WTC11 (cell line): ENCODE data around the gene PPM1N. TPM values are rescaled to one million over a fixed set of nuclear protein-coding genes. Genes with fewer than 3 reads are reported as not detected.

ENCODE experiments used
- ATAC-seq: fragments of 200-7000 bp; cut with Tn5 transposase; 2 replicates; pipeline ENCODE4 v1.10.0; 2021; ENCODE audit warnings: mild to moderate bottlenecking, moderate library complexity
- CTCF ChIA-PET: fragments of 300-600 bp; sonication (Branson Sonifier 250); formaldehyde crosslinking; loops from one replicate; lab custom pipeline; 2021; ENCODE audit warnings: antibody characterized with exemption; lab: Charles Lee
- POLR2A ChIA-PET: fragments of 350-600 bp; sonication (Branson Sonifier 250); formaldehyde crosslinking; loops from one replicate; lab custom pipeline; 2021; ENCODE audit warnings: antibody characterized with exemption; lab: Charles Lee
- DNase-seq: peaks from one replicate; pipeline ENCODE4 v3.0.0; 2021; ENCODE audit warnings: low spot score
- H3K27ac Mint-ChIP-seq: 2 replicates; pipeline ENCODE4 v1.8.0; 2021; ENCODE audit warnings: mixed read lengths
- H3K27me3 Mint-ChIP-seq: 2 replicates; pipeline ENCODE4 v1.8.0; 2021; ENCODE audit warnings: low read depth, mild to moderate bottlenecking, moderate library complexity, mixed read lengths
- H3K36me3 Mint-ChIP-seq: 2 replicates; pipeline ENCODE4 v1.8.0; 2021; ENCODE audit warnings: mixed read lengths
- H3K4me1 Mint-ChIP-seq: 2 replicates; pipeline ENCODE4 v1.8.0; 2022; ENCODE audit warnings: mixed read lengths
- H3K4me3 Mint-ChIP-seq: 2 replicates; pipeline ENCODE4 v1.8.0; 2021; ENCODE audit warnings: mild to moderate bottlenecking, moderate library complexity, mixed read lengths
- H3K9me3 Mint-ChIP-seq: 2 replicates; pipeline ENCODE4 v1.8.0; 2021; ENCODE audit warnings: mixed read lengths
- AFF4 ChIP-seq: sonication (generic); formaldehyde crosslinking; IDR thresholded peaks from 2 replicates; pipeline ENCODE4 v1.8.1; 2023; ENCODE audit warnings: mild to moderate bottlenecking, missing genetic modification reagents, borderline replicate concordance
- ATF1 ChIP-seq: sonication (generic); formaldehyde crosslinking; IDR thresholded peaks from 2 replicates; pipeline ENCODE4 v1.8.1; 2023; ENCODE audit warnings: mild to moderate bottlenecking, moderate library complexity, missing genetic modification reagents
- CREB1 ChIP-seq: sonication (generic); formaldehyde crosslinking; IDR thresholded peaks from 2 replicates; pipeline ENCODE4 v1.8.0; 2023; ENCODE audit warnings: mild to moderate bottlenecking, missing genetic modification reagents
- EMX1 ChIP-seq: fragments of 250-450 bp; sonication (Bioruptor Pico); IDR thresholded peaks from 2 replicates; pipeline ENCODE4 v1.8.0; 2021; ENCODE audit warnings: mild to moderate bottlenecking
- FOXJ3 ChIP-seq: sonication (generic); formaldehyde crosslinking; IDR thresholded peaks from 2 replicates; pipeline ENCODE4 v1.9.0; 2021; ENCODE audit warnings: missing genetic modification reagents, mild to moderate bottlenecking, borderline replicate concordance
- GABPB1 ChIP-seq: sonication (generic); formaldehyde crosslinking; IDR thresholded peaks from 2 replicates; pipeline ENCODE4 v1.8.1; 2023; ENCODE audit warnings: mild to moderate bottlenecking, missing genetic modification reagents
- JUN ChIP-seq: sonication (generic); formaldehyde crosslinking; IDR thresholded peaks from 2 replicates; pipeline ENCODE4 v1.8.0; 2023; ENCODE audit warnings: mild to moderate bottlenecking, missing genetic modification reagents
- NFE2L1 ChIP-seq: sonication (generic); formaldehyde crosslinking; IDR thresholded peaks from 2 replicates; pipeline ENCODE4 v1.8.1; 2023; ENCODE audit warnings: missing genetic modification reagents
- OVOL2 ChIP-seq: fragments of 250-450 bp; sonication (Bioruptor Pico); IDR thresholded peaks from 2 replicates; pipeline ENCODE4 v1.9.0; 2021; ENCODE audit warnings: mild to moderate bottlenecking, borderline replicate concordance
- PRDM15 ChIP-seq: sonication (generic); formaldehyde crosslinking; IDR thresholded peaks from 2 replicates; pipeline ENCODE4 v1.8.0; 2022; ENCODE audit warnings: missing genetic modification reagents
- RORB ChIP-seq: fragments of 250-450 bp; sonication (Bioruptor Pico); IDR thresholded peaks from 2 replicates; pipeline ENCODE4 v1.9.0; 2021; ENCODE audit warnings: mild to moderate bottlenecking
- SOX15 ChIP-seq: fragments of 250-450 bp; sonication (Bioruptor Pico); IDR thresholded peaks from 2 replicates; pipeline ENCODE4 v1.9.0; 2021; ENCODE audit warnings: mild to moderate bottlenecking
- TEAD4 ChIP-seq: sonication (generic); formaldehyde crosslinking; IDR thresholded peaks from 2 replicates; pipeline ENCODE4 v1.8.0; 2022; ENCODE audit warnings: mild to moderate bottlenecking, missing genetic modification reagents
- USF2 ChIP-seq: sonication (generic); formaldehyde crosslinking; IDR thresholded peaks from 2 replicates; pipeline ENCODE4 v1.8.1; 2023; ENCODE audit warnings: mild to moderate bottlenecking, missing genetic modification reagents, moderate library complexity
- ZNF138 ChIP-seq: sonication (generic); formaldehyde crosslinking; conservative IDR thresholded peaks from 2 replicates; pipeline ENCODE4 v1.8.1; 2022; ENCODE audit warnings: mild to moderate bottlenecking, moderate library complexity, missing genetic modification reagents
- ZNF423 ChIP-seq: fragments of 250-450 bp; sonication (Bioruptor Pico); IDR thresholded peaks from 2 replicates; pipeline ENCODE4 v2.1.2; 2022; ENCODE audit warnings: mild to moderate bottlenecking, moderate library complexity
- total RNA-seq: library from RNA; stranded (reverse); gene quantifications from 3 replicates; pipeline ENCODE4 v1.2.3, GENCODE V29; 2021
- TF ChIP-seq, protein P1 (sequence below): sonication (generic); formaldehyde crosslinking; conservative IDR thresholded peaks from 2 replicates; pipeline ENCODE4 v1.8.1; 2023; ENCODE audit warnings: mild to moderate bottlenecking, low read depth, missing genetic modification reagents, moderate library complexity
- TF ChIP-seq, protein P2 (sequence below): sonication (generic); formaldehyde crosslinking; IDR thresholded peaks from 2 replicates; pipeline ENCODE4 v1.8.0; 2022; ENCODE audit warnings: mild to moderate bottlenecking, missing genetic modification reagents
- TF ChIP-seq, protein P3 (sequence below): fragments of 250-450 bp; sonication (Bioruptor Pico); IDR thresholded peaks from 2 replicates; pipeline ENCODE4 v2.1.2; 2022; ENCODE audit warnings: mild to moderate bottlenecking, moderate library complexity
- TF ChIP-seq, protein P4 (sequence below): fragments of 250-450 bp; sonication (Bioruptor Pico); IDR thresholded peaks from 2 replicates; pipeline ENCODE4 v1.9.0; 2021; ENCODE audit warnings: moderate library complexity, mild to moderate bottlenecking, inconsistent platforms, borderline replicate concordance

PPM1N gene
- total RNA-seq, 1 experiment from 2014 or later, result 10.3 TPM

DNA sequence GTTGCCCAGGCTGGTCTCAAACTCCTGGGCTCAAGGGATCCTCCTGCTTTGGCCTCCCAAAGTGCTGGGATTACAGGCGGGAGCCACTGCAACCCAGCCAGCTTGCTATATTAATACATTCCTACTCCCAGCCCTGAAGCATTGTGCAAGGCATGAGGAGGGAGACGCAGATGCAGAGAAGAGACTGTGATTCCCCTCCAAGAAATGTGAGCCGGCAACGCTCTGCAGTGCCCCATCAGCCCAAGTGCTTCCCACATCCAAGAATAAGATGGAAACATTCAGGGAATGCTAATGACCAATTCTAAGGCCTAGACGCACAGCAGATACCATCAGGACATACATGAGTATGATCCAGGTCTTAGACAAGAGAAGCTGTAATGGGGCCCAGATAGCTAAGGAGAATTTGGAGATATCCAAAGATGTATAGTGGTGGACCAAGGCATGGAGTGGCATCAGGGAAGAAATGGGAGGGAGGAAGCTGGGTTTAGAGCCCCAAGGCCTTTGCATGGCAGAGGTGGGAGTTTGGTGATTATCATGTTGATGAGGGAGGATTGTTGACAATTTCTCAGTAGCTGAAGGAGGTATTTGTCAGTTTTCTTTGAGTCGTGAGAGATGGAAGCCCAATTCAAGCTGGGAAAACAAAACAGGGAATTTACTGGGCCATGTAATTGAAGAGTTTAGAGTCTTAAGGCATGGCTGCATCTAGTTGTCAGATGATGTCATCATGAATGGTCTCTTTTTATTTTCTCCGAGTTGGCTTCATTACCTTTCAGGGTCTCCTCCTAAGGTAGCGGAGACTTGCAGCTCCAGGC is 2.9 kb downstream of the PPM1N start:
- Mint-ChIP-seq H3K4me3 (peak overlapping the region; percentile 48), H3K4me1 (peaks cover 47% of the 10 kb centered on the region), H3K9me3 (no peaks in the 10 kb centered on the region), H3K27ac (peak overlapping the region; percentile 71), H3K36me3 (no peaks in the 10 kb centered on the region), H3K27me3 (peaks cover 28% of the 10 kb centered on the region)
- TF ChIP-seq OVOL2 (CRISPR knock-in tag) (no peak), PRDM15 (CRISPR knock-in tag) (no peak)
- CTCF ChIA-PET, result interaction anchor here (0.7 to 9.1 kb wide), 5 partner anchors 15 to 914 kb away, joined by 3 to 145 read pairs (median 6); no protein-coding TSS in a partner anchor
- POLR2A ChIA-PET, result interaction anchor here (0.7 to 1.1 kb wide), 2 partner anchors 12 to 165 kb away, joined by 3 to 4 read pairs; no protein-coding TSS in a partner anchor
- ATAC-seq (no peak), DNase-seq (no peak)

GRCh38 chr19:45501730-45502014 is 3.4 kb downstream of the PPM1N start:
- peaks cover 49% of the 10 kb centered on the region for H3K4me1 Mint-ChIP-seq
- POLR2A ChIA-PET, result interaction anchor here (0.7 to 1.1 kb wide), 2 partner anchors 13 to 164 kb away, joined by 3 to 4 read pairs; no protein-coding TSS in a partner anchor
- peaks cover 27% of the 10 kb centered on the region for H3K27me3 Mint-ChIP-seq
- H3K27ac Mint-ChIP-seq, result no peak overlapping the region
- DNase-seq (no peak), ATAC-seq (no peak)
- H3K36me3 Mint-ChIP-seq, result no peaks in the 10 kb centered on the region
- CTCF ChIA-PET, result interaction anchor here (0.7 to 9.1 kb wide), 5 partner anchors 16 to 915 kb away, joined by 3 to 145 read pairs (median 6); no protein-coding TSS in a partner anchor
- H3K4me3 Mint-ChIP-seq, result peak overlapping the region; percentile 17; the same call in 1 of the 2 replicates
- no peaks in the 10 kb centered on the region for H3K9me3 Mint-ChIP-seq
- TF ChIP-seq, protein P1, sequence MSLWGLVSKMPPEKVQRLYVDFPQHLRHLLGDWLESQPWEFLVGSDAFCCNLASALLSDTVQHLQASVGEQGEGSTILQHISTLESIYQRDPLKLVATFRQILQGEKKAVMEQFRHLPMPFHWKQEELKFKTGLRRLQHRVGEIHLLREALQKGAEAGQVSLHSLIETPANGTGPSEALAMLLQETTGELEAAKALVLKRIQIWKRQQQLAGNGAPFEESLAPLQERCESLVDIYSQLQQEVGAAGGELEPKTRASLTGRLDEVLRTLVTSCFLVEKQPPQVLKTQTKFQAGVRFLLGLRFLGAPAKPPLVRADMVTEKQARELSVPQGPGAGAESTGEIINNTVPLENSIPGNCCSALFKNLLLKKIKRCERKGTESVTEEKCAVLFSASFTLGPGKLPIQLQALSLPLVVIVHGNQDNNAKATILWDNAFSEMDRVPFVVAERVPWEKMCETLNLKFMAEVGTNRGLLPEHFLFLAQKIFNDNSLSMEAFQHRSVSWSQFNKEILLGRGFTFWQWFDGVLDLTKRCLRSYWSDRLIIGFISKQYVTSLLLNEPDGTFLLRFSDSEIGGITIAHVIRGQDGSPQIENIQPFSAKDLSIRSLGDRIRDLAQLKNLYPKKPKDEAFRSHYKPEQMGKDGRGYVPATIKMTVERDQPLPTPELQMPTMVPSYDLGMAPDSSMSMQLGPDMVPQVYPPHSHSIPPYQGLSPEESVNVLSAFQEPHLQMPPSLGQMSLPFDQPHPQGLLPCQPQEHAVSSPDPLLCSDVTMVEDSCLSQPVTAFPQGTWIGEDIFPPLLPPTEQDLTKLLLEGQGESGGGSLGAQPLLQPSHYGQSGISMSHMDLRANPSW, result no peak
- TF ChIP-seq, protein P2, sequence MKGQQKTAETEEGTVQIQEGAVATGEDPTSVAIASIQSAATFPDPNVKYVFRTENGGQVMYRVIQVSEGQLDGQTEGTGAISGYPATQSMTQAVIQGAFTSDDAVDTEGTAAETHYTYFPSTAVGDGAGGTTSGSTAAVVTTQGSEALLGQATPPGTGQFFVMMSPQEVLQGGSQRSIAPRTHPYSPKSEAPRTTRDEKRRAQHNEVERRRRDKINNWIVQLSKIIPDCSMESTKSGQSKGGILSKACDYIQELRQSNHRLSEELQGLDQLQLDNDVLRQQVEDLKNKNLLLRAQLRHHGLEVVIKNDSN (CRISPR knock-in tag), result peak; percentile 89
- TF ChIP-seq, protein P3, sequence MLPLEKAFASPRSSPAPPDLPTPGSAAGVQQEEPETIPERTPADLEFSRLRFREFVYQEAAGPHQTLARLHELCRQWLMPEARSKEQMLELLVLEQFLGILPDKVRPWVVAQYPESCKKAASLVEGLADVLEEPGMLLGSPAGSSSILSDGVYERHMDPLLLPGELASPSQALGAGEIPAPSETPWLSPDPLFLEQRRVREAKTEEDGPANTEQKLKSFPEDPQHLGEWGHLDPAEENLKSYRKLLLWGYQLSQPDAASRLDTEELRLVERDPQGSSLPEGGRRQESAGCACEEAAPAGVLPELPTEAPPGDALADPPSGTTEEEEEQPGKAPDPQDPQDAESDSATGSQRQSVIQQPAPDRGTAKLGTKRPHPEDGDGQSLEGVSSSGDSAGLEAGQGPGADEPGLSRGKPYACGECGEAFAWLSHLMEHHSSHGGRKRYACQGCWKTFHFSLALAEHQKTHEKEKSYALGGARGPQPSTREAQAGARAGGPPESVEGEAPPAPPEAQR (CRISPR knock-in tag), result no peak
- no peak for TF ChIP-seq NFE2L1 (CRISPR knock-in tag)
- no peak for TF ChIP-seq CREB1 (CRISPR knock-in tag)
- TF ChIP-seq ZNF423 (CRISPR knock-in tag), result no peak
- no peak for TF ChIP-seq ZNF138 (CRISPR knock-in tag)
- no peak for TF ChIP-seq EMX1 (CRISPR knock-in tag)
- TF ChIP-seq FOXJ3 (CRISPR knock-in tag), result no peak
- no peak for TF ChIP-seq JUN
- no peak for TF ChIP-seq RORB (CRISPR knock-in tag)
- TF ChIP-seq AFF4 (CRISPR knock-in tag), result no peak
- TF ChIP-seq, protein P4, sequence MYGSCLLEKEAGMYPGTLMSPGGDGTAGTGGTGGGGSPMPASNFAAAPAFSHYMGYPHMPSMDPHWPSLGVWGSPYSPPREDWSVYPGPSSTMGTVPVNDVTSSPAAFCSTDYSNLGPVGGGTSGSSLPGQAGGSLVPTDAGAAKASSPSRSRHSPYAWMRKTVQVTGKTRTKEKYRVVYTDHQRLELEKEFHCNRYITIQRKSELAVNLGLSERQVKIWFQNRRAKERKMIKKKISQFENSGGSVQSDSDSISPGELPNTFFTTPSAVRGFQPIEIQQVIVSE (CRISPR knock-in tag), result no peak
- TF ChIP-seq TEAD4 (CRISPR knock-in tag), result no peak
- no peak for TF ChIP-seq SOX15 (CRISPR knock-in tag)
- no peak for TF ChIP-seq GABPB1 (CRISPR knock-in tag)
- TF ChIP-seq ATF1 (CRISPR knock-in tag), result no peak
- TF ChIP-seq USF2 (CRISPR knock-in tag), result peak; percentile 92
